Heart left ventricle (tissue), 16 donors: ENCODE data around the gene SHF. TPM values are rescaled to one million over a fixed set of nuclear protein-coding genes. Genes with fewer than 3 reads are reported as not detected.

Experiments
- ATAC-seq, 4 donors: fragments of 200-7000 bp; cut with Tn5 transposase; one replicate each; pipeline ENCODE4 v1.9.1; 2020 to 2022; ENCODE audit warnings: moderate library complexity in 4 of 4, mild to moderate bottlenecking in 3 of 4, moderate number of reproducible peaks in 1 of 4
- DNase-seq, 5 donors: peaks; one replicate each; pipeline ENCODE4 v3.0.0-alpha.2; 2020
- H3K27ac ChIP-seq, 12 donors: fragments of 200-600 bp; sonication (generic) in 4 of 12; one replicate each; pipeline versions ENCODE4 v1.5.0 to v1.8.0; 2016 to 2022; ENCODE audit warnings: mild to moderate bottlenecking in 2 of 12
- H3K27me3 ChIP-seq, 9 donors: fragments of 200-600 bp; sonication (generic) in 2 of 9; one replicate each; pipeline versions ENCODE4 v1.5.1 to v1.8.0; 2016 to 2022; ENCODE audit warnings: mild to moderate bottlenecking in 3 of 9
- H3K36me3 ChIP-seq, 9 donors: fragments of 200-600 bp; sonication (generic) in 2 of 9; one replicate each; pipeline versions ENCODE4 v1.5.0 to v1.8.0; 2018 to 2022; ENCODE audit warnings: mild to moderate bottlenecking in 2 of 9
- H3K4me1 ChIP-seq, 12 donors: fragments of 200-600 bp; sonication (generic) in 4 of 12; one replicate each; pipeline versions ENCODE4 v1.5.0 to v1.8.0; 2016 to 2022; ENCODE audit warnings: mild to moderate bottlenecking in 3 of 12
- H3K4me3 ChIP-seq, 12 donors: fragments of 200-600 bp; sonication (generic) in 4 of 12; one replicate each; pipeline versions ENCODE4 v1.5.0 to v1.8.0; 2017 to 2022; ENCODE audit warnings: mild to moderate bottlenecking in 9 of 12, moderate library complexity in 4 of 12
- H3K9me3 ChIP-seq, 12 donors: fragments of 200-600 bp; sonication (generic) in 4 of 12; one replicate each; pipeline versions ENCODE4 v1.5.0 to v1.8.0; 2016 to 2022; ENCODE audit warnings: mild to moderate bottlenecking in 1 of 12
- POLR2A ChIP-seq, 2 donors: fragments of 450-650 bp; IDR thresholded peaks; one replicate each; pipeline ENCODE4 v1.6.1; 2017; ENCODE audit warnings: antibody characterized with exemption in 2 of 2, mild to moderate bottlenecking in 2 of 2, moderate library complexity in 2 of 2
- WGBS, 4 donors: extraction: QIAGEN DNeasy Blood & Tissue Kit in 2 of 4; methylation state at CpG; one replicate each; pipeline versions ENCODE4 v1.1.5 to v1.1.7; 2013 to 2018; 5-methylcytosine and 5-hydroxymethylcytosine counted together
- intact Hi-C, 10 donors: fragments of 100-400 bp; cut with DNase I; formaldehyde crosslinking; loops; one replicate each; pipeline versions ENCODE4 v1.11.1 to v1.14.2; 2022
- polyA plus RNA-seq, 2 donors: library from polyadenylated mRNA; stranded (reverse); fragments of 200-250 nt; gene quantifications; one replicate each; pipeline ENCODE4 v1.2.3, GENCODE V29; 2013
- total RNA-seq, 9 donors: library from RNA; depleted of rRNA in 2 of 9; stranded (reverse); fragments of >200 nt in 2 of 9; fragmentation: NEBNext Ultra II Directional in 3 of 9; extraction: Animal tissue kit (Norgen Biotek cat#: 25700) in 3 of 9; gene quantifications; one replicate each; pipeline versions ENCODE4 v1.1.0 to v1.2.4, GENCODE V29; 2016 to 2023
- TF ChIP-seq, protein P1 (sequence below), 12 donors: fragments of 200-600 bp; sonication (generic) in 4 of 12; IDR thresholded peaks; one replicate each; pipeline versions ENCODE4 v1.5.0 to v1.8.0; 2018 to 2022; ENCODE audit warnings: antibody characterized with exemption in 12 of 12, mild to moderate bottlenecking in 5 of 12
- donor health status: ischemic (EF 13 %, LVEDD 7.1; RV severe dilation, severe dysfunction).
- donor health status: healthy with polysubstance abuse.
- donor health status: DM: no; HTN: yes; CAD: no.
- donor health status: DM: no; HTN: no; CAD: no.
- donor health status: ischemic (EF 25% LVEDD 6.9; RV normal size, moderate dysfunction).
- donor health status: ischemic (EF 25% LVEDD 5.7; RV mildly dilated, moderate dysfunction).
- donor health status: healthy.
- donor health status: DM: yes; HTN: yes; CAD: no.
- donor health status: ischemic (EF 35%, LVEDD 5.7; RV mildly dilated, moderate dysfunction).
- donor health status: nonischemic (EF 11% LVEDD 7.7; RV severe dilation, severe dysfunction).
- donor health status: DM: yes; HTN: yes; CAD: no.
- donor health status: PGD.
- donor health status: ischemic (EF 29% LVEDD 5.4; RV normal size, mild dysfunction).
- donor health status: nonischemic (EF 23%, LVEDD 6.1; RV moderate dilation, normal function).

Gene SHF
- total and polyA plus RNA-seq, 11 donors: 1.9 to 7.9 (median 3.9) TPM

DNA sequence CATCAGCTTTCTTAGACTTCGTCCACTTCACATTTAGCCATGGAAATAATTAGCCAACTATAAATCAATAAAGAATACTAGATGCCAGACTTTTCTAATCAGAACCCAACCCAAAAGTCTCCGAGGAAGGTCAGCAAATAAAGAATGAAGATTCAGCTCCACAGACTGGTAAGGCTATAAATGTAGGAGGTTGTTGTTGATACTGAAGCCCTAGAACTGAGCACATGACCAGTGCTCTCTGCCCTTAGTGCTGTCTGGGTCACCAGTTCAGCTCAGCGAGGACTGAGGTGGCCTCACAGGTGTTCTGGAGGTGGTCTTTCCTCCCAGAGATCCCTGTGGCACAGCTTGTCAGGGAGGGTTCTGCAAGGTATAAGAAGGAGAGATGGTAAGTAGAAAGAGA is 43.4 kb upstream of the SHF start:
- DNase-seq (no peak), ATAC-seq (no peak)
- Histone ChIP-seq H3K27ac (no peak overlapping the region), H3K4me3 (no peak overlapping the region), H3K4me1 (peaks cover 0 to 12% (median 0%) of the 10 kb centered on the region in 12 donors), H3K9me3 (peaks cover 0 to 21% (median 5%) of the 10 kb centered on the region in 12 donors), H3K27me3 (no peaks in the 10 kb centered on the region), H3K36me3 (no peaks in the 10 kb centered on the region)
- intact Hi-C loops: no loop called here
- TF ChIP-seq, protein P1, sequence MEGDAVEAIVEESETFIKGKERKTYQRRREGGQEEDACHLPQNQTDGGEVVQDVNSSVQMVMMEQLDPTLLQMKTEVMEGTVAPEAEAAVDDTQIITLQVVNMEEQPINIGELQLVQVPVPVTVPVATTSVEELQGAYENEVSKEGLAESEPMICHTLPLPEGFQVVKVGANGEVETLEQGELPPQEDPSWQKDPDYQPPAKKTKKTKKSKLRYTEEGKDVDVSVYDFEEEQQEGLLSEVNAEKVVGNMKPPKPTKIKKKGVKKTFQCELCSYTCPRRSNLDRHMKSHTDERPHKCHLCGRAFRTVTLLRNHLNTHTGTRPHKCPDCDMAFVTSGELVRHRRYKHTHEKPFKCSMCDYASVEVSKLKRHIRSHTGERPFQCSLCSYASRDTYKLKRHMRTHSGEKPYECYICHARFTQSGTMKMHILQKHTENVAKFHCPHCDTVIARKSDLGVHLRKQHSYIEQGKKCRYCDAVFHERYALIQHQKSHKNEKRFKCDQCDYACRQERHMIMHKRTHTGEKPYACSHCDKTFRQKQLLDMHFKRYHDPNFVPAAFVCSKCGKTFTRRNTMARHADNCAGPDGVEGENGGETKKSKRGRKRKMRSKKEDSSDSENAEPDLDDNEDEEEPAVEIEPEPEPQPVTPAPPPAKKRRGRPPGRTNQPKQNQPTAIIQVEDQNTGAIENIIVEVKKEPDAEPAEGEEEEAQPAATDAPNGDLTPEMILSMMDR (IDR thresholded peaks at IDR 0.05): no peak
- TF ChIP-seq POLR2A (IDR thresholded peaks at IDR 0.05): no peak
- whole genome bisulfite sequencing, 4 donors: 69 to 85% (median 79%) methylated on average over 3 of the region's 3 CpGs

DNA sequence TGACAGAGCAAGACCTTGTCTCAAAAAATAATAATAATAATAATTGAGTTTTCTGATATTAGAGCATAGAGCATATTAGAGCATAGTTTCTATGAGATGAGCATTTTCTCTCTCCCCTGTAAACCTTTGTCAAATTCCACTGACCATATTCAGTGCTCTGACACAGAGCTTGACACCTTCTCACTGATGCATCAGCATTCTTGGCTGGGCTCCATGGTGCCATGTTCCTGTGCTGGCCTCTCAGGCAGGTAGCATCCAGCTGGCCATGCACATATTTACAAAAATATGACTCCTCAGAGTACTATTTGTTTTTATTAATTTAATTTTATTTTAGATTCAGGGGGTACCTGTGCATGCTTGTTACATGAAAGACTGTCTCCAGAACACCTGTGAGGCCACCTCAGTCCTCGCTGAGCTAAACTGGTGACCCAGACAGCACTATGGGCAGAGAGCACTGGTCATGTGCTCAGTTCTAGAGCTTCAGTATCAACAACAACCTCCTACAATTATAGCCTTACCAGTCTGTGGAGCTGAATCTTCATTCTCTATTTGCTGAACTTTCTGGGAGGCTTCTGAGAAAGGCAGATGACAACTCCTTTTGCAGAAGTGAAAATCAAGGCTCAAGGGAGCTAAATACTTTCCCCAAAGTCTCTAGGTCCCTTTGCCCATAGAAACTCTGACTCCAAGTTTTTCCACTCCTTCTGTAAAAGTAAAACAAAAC is 42.6 kb upstream of the SHF start:
- no peak for DNase-seq
- no peaks in the 10 kb centered on the region for H3K27me3 ChIP-seq
- intact Hi-C loops: no loop called here
- WGBS, 4 donors: 0 to 19% (median 0%) methylated on average over 1 of the region's 1 CpG
- H3K27ac ChIP-seq: no peak overlapping the region
- ATAC-seq: no peak
- no peak for TF ChIP-seq POLR2A (IDR thresholded peaks at IDR 0.05)
- TF ChIP-seq, protein P1 (IDR thresholded peaks at IDR 0.05): no peak
- H3K4me1 ChIP-seq: peaks cover 0 to 12% (median 0%) of the 10 kb centered on the region in 12 donors
- no peaks in the 10 kb centered on the region for H3K36me3 ChIP-seq
- no peak overlapping the region for H3K4me3 ChIP-seq
- H3K9me3 ChIP-seq: peaks cover 0 to 19% (median 5%) of the 10 kb centered on the region in 12 donors

DNA sequence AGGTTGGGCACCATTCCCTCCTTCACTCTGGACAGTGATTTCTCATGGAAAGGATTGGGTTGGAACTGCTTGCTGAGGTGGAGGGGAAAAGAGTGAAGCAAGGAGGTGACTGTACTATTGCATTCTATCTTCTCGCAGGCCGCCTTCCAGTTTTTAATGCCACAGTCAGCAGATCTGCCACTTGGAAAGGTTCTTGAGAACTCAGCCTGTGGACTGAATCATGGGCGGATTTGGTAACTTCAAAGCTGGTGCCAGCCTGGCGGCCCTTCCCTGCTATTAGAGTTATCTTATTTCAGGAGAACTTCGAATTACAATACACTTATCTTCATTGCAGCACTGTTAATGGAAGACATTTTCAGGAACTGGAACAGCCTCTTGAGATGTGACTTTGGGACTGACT is 41.2 kb upstream of the SHF start:
- no peak for ATAC-seq
- Histone ChIP-seq H3K36me3 (no peaks in the 10 kb centered on the region), H3K9me3 (peaks cover 0 to 6% (median 0%) of the 10 kb centered on the region in 12 donors), H3K27me3 (peaks cover 0 to 3% (median 0%) of the 10 kb centered on the region in 9 donors), H3K4me1 (peaks cover 0 to 12% (median 0%) of the 10 kb centered on the region in 12 donors), H3K27ac (no peak overlapping the region), H3K4me3 (no peak overlapping the region)
- no peak for DNase-seq
- TF ChIP-seq, protein P1 (IDR thresholded peaks at IDR 0.05): no peak
- no peak for TF ChIP-seq POLR2A (IDR thresholded peaks at IDR 0.05)
- 66 to 89% (median 72%) methylated on average over 5 of the region's 5 CpGs for WGBS, 4 donors
- intact Hi-C loops: no loop called here

DNA sequence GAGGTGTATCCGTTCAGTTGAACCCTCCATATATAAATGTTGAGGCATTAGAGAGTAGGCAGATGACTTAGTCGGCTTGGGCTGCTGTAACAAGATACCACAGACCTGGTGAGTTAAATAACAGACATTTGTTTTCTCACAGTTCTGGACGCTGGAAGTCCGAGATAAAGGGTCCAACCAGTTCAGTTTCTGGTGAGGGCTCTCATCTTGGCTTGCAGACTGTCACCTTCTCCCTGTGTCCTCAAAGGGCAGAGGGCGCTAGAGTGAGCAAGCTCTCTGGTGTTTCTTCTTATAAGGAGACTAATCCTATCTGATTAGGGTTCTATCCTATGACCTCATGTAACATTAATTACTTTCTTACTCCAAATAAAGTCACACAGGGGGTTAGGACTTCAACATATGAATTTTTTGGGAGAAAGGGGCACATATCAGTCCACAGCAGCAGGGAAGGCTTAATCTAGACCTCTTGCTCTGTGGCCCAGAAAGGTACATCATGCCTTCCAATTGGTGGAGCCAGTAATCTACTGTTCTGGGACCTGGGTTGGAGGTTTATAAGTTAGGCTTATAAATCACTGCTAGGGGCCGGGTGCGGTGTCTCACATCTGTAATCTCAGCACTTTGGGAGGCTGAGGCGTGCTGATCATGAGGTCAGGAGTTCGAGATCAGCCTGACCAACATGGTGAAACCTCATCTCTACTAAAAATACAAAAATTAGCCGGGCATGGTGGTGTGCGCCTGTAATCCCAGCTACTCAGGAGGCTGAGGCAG is 37.9 kb upstream of the SHF start:
- Histone ChIP-seq H3K36me3 (no peaks in the 10 kb centered on the region), H3K9me3 (no peaks in the 10 kb centered on the region), H3K27ac (no peak overlapping the region), H3K4me3 (no peak overlapping the region), H3K27me3 (peaks cover 0 to 21% (median 0%) of the 10 kb centered on the region in 9 donors), H3K4me1 (peaks cover 0 to 5% (median 0%) of the 10 kb centered on the region in 12 donors)
- no peak for ATAC-seq
- 78 to 80% (median 79%) methylated on average over 11 of the region's 11 CpGs for WGBS, 4 donors
- TF ChIP-seq POLR2A (IDR thresholded peaks at IDR 0.05): no peak
- TF ChIP-seq, protein P1 (IDR thresholded peaks at IDR 0.05): no peak
- no peak for DNase-seq
- intact Hi-C loops: no loop called here
